ENCODE measurements around the gene SETD5.

SETD5 gene

DNA sequence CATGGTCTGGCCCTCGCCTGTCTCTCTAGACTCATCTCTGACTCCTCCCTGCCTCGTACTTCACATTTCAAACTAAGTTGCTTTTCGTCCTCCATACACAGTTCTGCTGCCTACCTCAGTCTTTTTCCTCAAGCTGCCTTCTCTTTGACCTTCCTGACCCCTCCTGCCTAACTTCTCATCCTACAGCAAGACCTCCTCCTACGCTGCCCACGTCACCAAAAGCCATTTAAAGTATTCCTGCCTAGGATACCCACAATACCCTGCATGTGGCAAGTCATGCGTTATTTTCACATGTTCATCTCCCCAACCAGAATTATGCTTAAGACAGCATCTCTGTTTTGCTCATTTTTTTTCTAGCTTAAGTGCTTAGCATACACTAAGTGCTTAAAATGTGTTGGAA lies 99.5 kb downstream of the SETD5 start:
- H3K4me3 Mint-ChIP-seq, result no peak overlapping the region
- TF ChIP-seq CTCF (IDR thresholded peaks at IDR 0.05; ENCODE audit: unreplicated experiment in 3 of 3), result no peak
- H3K9me3 Mint-ChIP-seq, result no peaks in the 10 kb centered on the region
- no peaks in the 10 kb centered on the region for H3K4me1 Mint-ChIP-seq
- peaks cover 32% of the 10 kb centered on the region for H3K27me3 Mint-ChIP-seq (ENCODE audit: low read depth)
- H3K36me3 Mint-ChIP-seq (ENCODE audit: low read depth), result peaks cover 13% of the 10 kb centered on the region
- no peak overlapping the region for H3K27ac Mint-ChIP-seq

DNA sequence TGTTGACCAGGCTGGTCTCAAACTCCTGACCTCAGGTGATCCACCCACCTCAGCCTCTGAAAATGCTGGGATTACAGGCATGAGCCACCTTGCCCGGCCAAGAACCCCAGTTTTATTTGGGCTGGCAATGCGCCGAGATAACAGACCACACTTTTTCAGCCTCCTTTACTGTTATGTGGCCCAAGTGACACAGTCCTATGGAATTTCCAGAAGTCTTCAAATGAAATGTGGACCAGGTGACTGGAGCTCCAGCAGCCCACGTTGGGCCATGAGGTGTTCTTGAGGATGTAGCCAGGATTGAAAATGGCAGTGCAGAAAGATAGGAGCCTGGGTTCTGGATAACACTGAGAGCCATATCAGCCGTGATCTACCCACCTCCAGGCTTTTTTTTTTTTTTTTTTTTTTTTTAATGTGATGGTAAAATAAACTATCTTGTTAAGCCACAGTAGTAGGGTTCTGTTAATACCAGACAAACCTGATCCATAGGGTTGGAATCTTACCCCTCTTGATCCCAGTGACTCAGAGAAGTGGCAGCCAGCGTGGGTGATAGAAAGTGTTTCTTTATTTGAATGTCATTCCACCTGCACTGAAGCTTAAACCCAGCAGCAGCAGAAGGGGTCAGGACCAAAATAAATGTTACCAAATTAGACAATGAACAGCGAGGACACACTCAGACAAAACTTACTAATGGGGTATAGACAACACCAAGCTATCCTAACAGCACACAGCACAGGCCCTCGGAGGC lies 100.6 kb downstream of the SETD5 start:
- peaks cover 34% of the 10 kb centered on the region for H3K27me3 Mint-ChIP-seq (ENCODE audit: low read depth)
- no peak overlapping the region for H3K27ac Mint-ChIP-seq
- H3K4me3 Mint-ChIP-seq, result no peak overlapping the region
- H3K9me3 Mint-ChIP-seq, result no peaks in the 10 kb centered on the region
- H3K36me3 Mint-ChIP-seq (ENCODE audit: low read depth), result peaks cover 13% of the 10 kb centered on the region
- no peaks in the 10 kb centered on the region for H3K4me1 Mint-ChIP-seq
- no peak for TF ChIP-seq CTCF (IDR thresholded peaks at IDR 0.05; ENCODE audit: unreplicated experiment in 3 of 3)

DNA sequence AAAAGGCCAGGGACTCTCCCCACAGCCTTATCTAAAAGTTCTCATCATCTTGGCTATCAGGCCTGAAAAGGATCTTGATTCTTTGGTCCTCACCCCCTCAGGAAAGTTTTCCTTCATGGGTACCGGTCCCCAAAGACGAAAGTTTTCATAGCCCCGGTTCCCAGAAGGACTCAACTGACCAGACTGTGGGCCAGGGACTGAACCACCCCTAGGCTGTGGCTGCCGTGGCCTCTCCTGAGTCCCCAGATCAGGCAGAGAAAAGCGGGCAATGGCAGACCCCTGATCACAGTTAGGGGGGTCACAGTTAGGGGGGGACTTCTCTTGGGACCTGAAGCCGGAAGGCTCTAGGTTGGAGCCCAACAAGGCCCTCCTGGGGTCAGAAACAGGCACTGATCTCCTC lies 101.4 kb downstream of the SETD5 start:
- peaks cover 38% of the 10 kb centered on the region for H3K27me3 Mint-ChIP-seq (ENCODE audit: low read depth)
- H3K36me3 Mint-ChIP-seq (ENCODE audit: low read depth), result peaks cover 8% of the 10 kb centered on the region
- no peak for TF ChIP-seq CTCF (IDR thresholded peaks at IDR 0.05; ENCODE audit: unreplicated experiment in 3 of 3)
- no peaks in the 10 kb centered on the region for H3K9me3 Mint-ChIP-seq
- no peaks in the 10 kb centered on the region for H3K4me1 Mint-ChIP-seq
- H3K4me3 Mint-ChIP-seq, result no peak overlapping the region
- H3K27ac Mint-ChIP-seq, result no peak overlapping the region

GRCh38 chr3:9499455-9500107 lies 102.2 kb downstream of the SETD5 start:
- H3K4me1 Mint-ChIP-seq, result no peaks in the 10 kb centered on the region
- H3K27ac Mint-ChIP-seq, result no peak overlapping the region
- H3K27me3 Mint-ChIP-seq (ENCODE audit: low read depth), result peaks cover 42% of the 10 kb centered on the region
- peaks cover 7% of the 10 kb centered on the region for H3K36me3 Mint-ChIP-seq (ENCODE audit: low read depth)
- TF ChIP-seq CTCF (IDR thresholded peaks at IDR 0.05; ENCODE audit: unreplicated experiment in 3 of 3), result no peak
- H3K4me3 Mint-ChIP-seq, result peak overlapping the region in 2 of 3 experiments; percentile 48 to 72
- no peaks in the 10 kb centered on the region for H3K9me3 Mint-ChIP-seq

- Mint-ChIP-seq H3K4me1 (no peaks in the 10 kb centered on the region), H3K27ac (no peak overlapping the region), H3K9me3 (no peaks in the 10 kb centered on the region), H3K36me3 (ENCODE audit: low read depth) (no peaks in the 10 kb centered on the region), H3K4me3 (peak overlapping the region in 2 of 3 experiments; percentile 55 to 72), H3K27me3 (ENCODE audit: low read depth) (peaks cover 48% of the 10 kb centered on the region)
- peak; percentile 66 to 69 (median 67) for TF ChIP-seq CTCF (IDR thresholded peaks at IDR 0.05; ENCODE audit: unreplicated experiment in 3 of 3)
Measured at GRCh38 chr3:9500108-9501050, 103.0 kb downstream of the SETD5 start.

Data from nephron (organoid).